ENCODE results near the gene GFPT1. TPM values are rescaled to one million over a fixed set of nuclear protein-coding genes. Genes with fewer than 3 reads are reported as not detected.

Gene GFPT1
- total RNA-seq, 1 donor from 2014 or later, result 52.8 TPM

DNA sequence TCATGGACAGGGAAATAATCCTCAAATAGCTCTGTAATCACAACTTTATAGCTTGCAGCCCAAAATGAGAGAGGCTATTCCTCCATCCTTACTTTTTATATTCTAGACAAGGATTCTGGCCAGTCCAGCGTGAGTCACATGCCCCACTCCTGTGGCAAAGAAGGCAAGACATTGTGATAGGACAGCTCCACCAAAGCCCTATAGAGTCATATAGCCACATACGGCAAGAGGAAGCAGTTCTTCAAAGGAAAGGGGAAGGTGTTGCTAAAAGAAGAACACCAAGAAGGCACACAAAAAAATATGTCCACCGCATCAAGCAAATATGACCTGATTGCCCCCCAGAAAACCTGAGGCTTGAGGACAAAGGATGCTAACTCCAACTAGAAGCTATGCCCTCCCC, 3.4 kb upstream of the GFPT1 start:
- no peak overlapping the region for H3K27ac Mint-ChIP-seq (ENCODE audit: unreplicated experiment)
- peaks cover 1% of the 10 kb centered on the region for H3K27me3 Mint-ChIP-seq (ENCODE audit: unreplicated experiment)
- TF ChIP-seq, protein P1, sequence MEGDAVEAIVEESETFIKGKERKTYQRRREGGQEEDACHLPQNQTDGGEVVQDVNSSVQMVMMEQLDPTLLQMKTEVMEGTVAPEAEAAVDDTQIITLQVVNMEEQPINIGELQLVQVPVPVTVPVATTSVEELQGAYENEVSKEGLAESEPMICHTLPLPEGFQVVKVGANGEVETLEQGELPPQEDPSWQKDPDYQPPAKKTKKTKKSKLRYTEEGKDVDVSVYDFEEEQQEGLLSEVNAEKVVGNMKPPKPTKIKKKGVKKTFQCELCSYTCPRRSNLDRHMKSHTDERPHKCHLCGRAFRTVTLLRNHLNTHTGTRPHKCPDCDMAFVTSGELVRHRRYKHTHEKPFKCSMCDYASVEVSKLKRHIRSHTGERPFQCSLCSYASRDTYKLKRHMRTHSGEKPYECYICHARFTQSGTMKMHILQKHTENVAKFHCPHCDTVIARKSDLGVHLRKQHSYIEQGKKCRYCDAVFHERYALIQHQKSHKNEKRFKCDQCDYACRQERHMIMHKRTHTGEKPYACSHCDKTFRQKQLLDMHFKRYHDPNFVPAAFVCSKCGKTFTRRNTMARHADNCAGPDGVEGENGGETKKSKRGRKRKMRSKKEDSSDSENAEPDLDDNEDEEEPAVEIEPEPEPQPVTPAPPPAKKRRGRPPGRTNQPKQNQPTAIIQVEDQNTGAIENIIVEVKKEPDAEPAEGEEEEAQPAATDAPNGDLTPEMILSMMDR (IDR thresholded peaks at IDR 0.05; ENCODE audit: unreplicated experiment), result no peak
- no peak for DNase-seq (ENCODE audit: low spot score)
- H3K4me1 Mint-ChIP-seq (ENCODE audit: unreplicated experiment), result peaks cover 26% of the 10 kb centered on the region
- peaks cover 6% of the 10 kb centered on the region for H3K36me3 Mint-ChIP-seq (ENCODE audit: low read depth, unreplicated experiment)
- H3K9me3 Mint-ChIP-seq (ENCODE audit: unreplicated experiment), result no peaks in the 10 kb centered on the region
- no peak overlapping the region for H3K4me3 Mint-ChIP-seq (ENCODE audit: unreplicated experiment)

DNA sequence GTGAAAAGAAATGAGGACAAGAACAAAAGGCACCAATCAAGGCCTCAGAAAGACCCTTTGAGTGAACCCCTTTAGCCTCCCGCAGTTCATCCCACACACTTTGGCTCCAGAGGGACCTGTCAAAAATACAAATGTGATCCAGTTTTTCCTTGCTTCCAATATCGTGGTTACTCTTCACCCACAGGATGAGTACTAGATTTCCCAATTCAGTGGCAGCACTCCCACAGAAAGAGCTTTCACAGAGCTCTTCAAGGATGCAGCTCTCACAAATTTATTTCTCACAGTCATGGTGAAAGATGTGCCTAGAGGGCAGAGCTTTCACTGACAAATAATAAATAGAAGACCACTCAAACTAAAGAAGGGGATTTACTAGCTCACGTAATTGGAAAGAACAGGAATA, 3.0 kb upstream of the GFPT1 start:
- peaks cover 6% of the 10 kb centered on the region for H3K36me3 Mint-ChIP-seq (ENCODE audit: low read depth, unreplicated experiment)
- H3K27ac Mint-ChIP-seq (ENCODE audit: unreplicated experiment), result no peak overlapping the region

GRCh38 chr2:69389271-69389670, 2.2 kb upstream of the GFPT1 start:
- TF ChIP-seq, protein P1 (IDR thresholded peaks at IDR 0.05; ENCODE audit: unreplicated experiment), result no peak
- H3K4me3 Mint-ChIP-seq (ENCODE audit: unreplicated experiment), result no peak overlapping the region
- H3K27ac Mint-ChIP-seq (ENCODE audit: unreplicated experiment), result no peak overlapping the region

More for the DNA sequence above, 3.0 kb upstream of the GFPT1 start:
- TF ChIP-seq, protein P1 (IDR thresholded peaks at IDR 0.05; ENCODE audit: unreplicated experiment), result no peak
- H3K4me1 Mint-ChIP-seq (ENCODE audit: unreplicated experiment), result peaks cover 26% of the 10 kb centered on the region
- no peak overlapping the region for H3K4me3 Mint-ChIP-seq (ENCODE audit: unreplicated experiment)
- no peak for DNase-seq (ENCODE audit: low spot score)
- peaks cover 1% of the 10 kb centered on the region for H3K27me3 Mint-ChIP-seq (ENCODE audit: unreplicated experiment)
- H3K9me3 Mint-ChIP-seq (ENCODE audit: unreplicated experiment), result no peaks in the 10 kb centered on the region

DNA sequence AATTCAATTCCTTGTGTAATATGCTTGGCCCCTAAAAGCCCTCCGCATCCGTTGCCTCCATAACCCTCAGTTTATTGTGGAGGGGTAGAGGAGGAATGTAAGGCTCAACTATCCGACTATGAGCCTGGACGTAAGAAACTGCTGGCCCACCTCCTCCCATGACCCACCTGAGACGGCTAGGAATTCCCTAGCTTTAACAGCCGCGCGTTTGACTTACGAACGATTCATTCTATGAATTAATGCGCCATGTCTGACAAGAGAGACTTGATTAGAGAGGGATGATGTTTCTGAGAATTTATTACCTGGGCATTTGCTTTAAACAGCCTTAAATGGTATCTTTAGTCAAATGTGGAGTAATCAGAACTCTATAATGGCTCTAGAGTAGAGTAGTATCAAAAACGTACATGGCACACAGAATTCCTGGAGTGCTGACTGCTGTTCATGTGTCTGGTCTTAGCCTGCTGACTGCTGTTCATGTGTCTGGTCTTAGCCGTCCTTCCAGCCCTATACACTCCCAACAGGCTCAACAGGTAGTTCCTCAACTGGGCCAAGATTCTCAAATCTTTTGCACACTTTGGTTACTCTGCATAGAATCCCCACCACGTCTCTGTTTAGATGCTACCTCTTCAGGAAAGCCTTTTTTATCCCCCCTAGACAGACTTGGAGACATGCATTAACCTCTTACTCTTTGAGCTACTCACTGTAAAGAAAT, 899 bp upstream of the GFPT1 start:
- peak overlapping the region; percentile 93 for H3K27ac Mint-ChIP-seq (ENCODE audit: unreplicated experiment)
- no peak for DNase-seq (ENCODE audit: low spot score)
- peaks cover 1% of the 10 kb centered on the region for H3K27me3 Mint-ChIP-seq (ENCODE audit: unreplicated experiment)
- H3K9me3 Mint-ChIP-seq (ENCODE audit: unreplicated experiment), result no peaks in the 10 kb centered on the region
- TF ChIP-seq, protein P1 (IDR thresholded peaks at IDR 0.05; ENCODE audit: unreplicated experiment), result no peak
- H3K36me3 Mint-ChIP-seq (ENCODE audit: low read depth, unreplicated experiment), result no peaks in the 10 kb centered on the region
- peak overlapping the region; percentile 94 for H3K4me3 Mint-ChIP-seq (ENCODE audit: unreplicated experiment)
- H3K4me1 Mint-ChIP-seq (ENCODE audit: unreplicated experiment), result peaks cover 14% of the 10 kb centered on the region

More at GRCh38 chr2:69389271-69389670, 2.2 kb upstream of the GFPT1 start:
- H3K9me3 Mint-ChIP-seq (ENCODE audit: unreplicated experiment), result no peaks in the 10 kb centered on the region
- peaks cover 1% of the 10 kb centered on the region for H3K27me3 Mint-ChIP-seq (ENCODE audit: unreplicated experiment)
- peaks cover 5% of the 10 kb centered on the region for H3K36me3 Mint-ChIP-seq (ENCODE audit: low read depth, unreplicated experiment)
- peaks cover 18% of the 10 kb centered on the region for H3K4me1 Mint-ChIP-seq (ENCODE audit: unreplicated experiment)
- no peak for DNase-seq (ENCODE audit: low spot score)

DNA sequence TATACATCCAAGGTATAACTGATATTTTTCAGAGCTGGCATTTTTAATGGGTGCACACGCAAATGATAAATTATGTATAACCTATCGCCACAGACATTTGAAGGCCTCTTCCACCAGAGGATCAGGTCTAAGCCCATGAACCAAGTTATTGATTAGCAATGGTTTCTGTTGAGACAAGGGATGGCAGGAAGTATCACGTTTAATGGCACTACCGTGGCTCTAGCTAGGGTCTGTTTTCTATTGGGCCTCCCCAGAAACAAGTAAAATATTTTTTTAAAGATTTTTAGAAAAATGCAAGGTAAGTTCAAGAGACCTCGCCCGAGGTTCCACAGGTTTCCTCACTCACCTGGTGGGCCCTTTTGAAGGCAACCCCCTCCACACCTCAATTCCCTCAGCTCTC, 667 bp downstream of the GFPT1 start:
- Mint-ChIP-seq H3K9me3 (ENCODE audit: unreplicated experiment) (no peaks in the 10 kb centered on the region), H3K27ac (ENCODE audit: unreplicated experiment) (peak overlapping the region; percentile 85), H3K4me1 (ENCODE audit: unreplicated experiment) (peaks cover 21% of the 10 kb centered on the region), H3K4me3 (ENCODE audit: unreplicated experiment) (peak overlapping the region; percentile 94), H3K27me3 (ENCODE audit: unreplicated experiment) (peaks cover 1% of the 10 kb centered on the region), H3K36me3 (ENCODE audit: low read depth, unreplicated experiment) (no peaks in the 10 kb centered on the region)
- TF ChIP-seq, protein P1 (IDR thresholded peaks at IDR 0.05; ENCODE audit: unreplicated experiment), result no peak
- no peak for DNase-seq (ENCODE audit: low spot score)

Data from endothelial cell (in vitro differentiated cells).